GM18951 (cell line): Measurements from ENCODE around the gene SERPINA9.
"Not testable (repeated sequence)": the region's sequence is repeated elsewhere in the genome, so short reads cannot be mapped to it uniquely, and the experiment has no call there.

Experiments used
- POLR2A ChIP-seq: IDR thresholded peaks from 4 replicates; pipeline ENCODE4 v1.6.1; 2011; ENCODE audit warnings: mild to moderate bottlenecking; ENCODE audit not compliant: insufficient read length, insufficient read depth; ENCODE audit errors: extremely low read depth
- in situ Hi-C: fragments of 300-500 bp; cut with MboI; formaldehyde crosslinking; loops from one replicate; pipeline ENCODE4 v1.12.0; 2022; ENCODE audit warnings: low sequenced_read_pairs, mixed read lengths, inconsistent platforms; ENCODE audit not compliant: unreplicated experiment

The SERPINA9 gene

GRCh38 chr14:94501588-94502516, 25.9 kb upstream of the SERPINA9 start:
- in situ Hi-C loops, result no loop called here

DNA sequence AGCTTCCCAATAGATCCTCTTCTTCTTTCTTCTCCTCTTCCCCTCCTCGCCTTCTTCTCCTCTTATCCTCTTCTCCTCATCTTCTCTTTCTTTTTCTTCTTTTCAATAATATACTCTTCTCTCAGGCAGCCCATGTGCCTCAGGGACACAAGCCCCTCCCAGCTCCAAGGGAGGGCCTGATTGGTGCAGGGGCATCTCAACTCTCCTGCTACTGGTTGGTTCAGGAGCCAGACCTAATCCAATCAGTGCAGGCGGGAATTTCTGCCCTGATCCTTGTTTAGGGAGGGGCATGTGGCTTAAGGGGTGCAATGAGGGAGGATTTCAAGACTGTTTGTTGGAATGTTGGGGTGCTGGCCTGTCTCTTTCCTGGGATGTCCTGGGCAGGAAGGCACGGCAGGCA, 24.3 kb upstream of the SERPINA9 start:
- in situ Hi-C loops, result no loop called here
- no peak for TF ChIP-seq POLR2A

More at GRCh38 chr14:94501588-94502516, 25.9 kb upstream of the SERPINA9 start:
- TF ChIP-seq POLR2A, result no peak

DNA sequence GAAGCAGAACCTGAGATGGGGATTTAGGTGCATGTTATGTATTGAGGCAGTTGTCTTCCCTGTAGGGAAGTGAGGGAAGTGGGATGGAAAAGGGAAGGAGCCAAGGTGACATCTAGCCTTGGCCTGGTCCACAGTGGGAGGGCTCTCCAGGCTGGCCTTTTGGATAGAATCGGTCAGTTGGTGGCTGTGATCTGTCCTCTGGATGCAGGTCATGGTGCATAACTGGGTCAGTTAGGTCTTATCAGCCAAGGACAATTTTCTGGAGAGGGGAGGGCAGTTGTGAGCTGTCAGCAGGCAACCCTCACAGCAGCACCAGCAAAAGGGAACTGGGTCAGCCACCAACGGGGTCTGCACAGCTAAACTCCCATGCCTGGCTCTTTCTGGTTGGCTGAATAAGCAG, 23.7 kb upstream of the SERPINA9 start:
- TF ChIP-seq POLR2A, result no peak

DNA sequence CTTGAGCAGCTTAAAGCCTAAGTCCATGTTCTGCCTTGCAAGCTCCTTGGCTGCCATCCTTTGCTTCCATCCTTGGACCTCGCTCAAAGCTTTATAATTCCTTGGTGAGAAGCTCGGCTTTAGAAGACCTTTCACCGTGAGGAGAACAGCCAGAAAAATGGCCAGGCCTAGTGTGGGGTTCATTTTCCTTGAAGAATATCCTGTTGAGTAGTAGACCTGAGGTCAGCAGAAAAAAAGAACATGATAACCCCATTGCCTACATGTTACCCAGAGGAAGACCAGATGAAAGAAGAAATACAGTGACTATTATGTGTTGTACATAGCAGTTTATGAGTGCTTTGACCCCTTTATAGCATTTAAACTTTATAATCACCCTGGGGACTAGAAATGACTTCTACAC, 22.2 kb upstream of the SERPINA9 start:
- no peak for TF ChIP-seq POLR2A
- in situ Hi-C loops, result loop anchor here (10.0 kb wide), 1 partner anchor 193 kb away; no protein-coding TSS in a partner anchor

More for the DNA sequence above, 23.7 kb upstream of the SERPINA9 start:
- in situ Hi-C loops, result loop anchor here (10.0 kb wide), 1 partner anchor 195 kb away; no protein-coding TSS in a partner anchor

DNA sequence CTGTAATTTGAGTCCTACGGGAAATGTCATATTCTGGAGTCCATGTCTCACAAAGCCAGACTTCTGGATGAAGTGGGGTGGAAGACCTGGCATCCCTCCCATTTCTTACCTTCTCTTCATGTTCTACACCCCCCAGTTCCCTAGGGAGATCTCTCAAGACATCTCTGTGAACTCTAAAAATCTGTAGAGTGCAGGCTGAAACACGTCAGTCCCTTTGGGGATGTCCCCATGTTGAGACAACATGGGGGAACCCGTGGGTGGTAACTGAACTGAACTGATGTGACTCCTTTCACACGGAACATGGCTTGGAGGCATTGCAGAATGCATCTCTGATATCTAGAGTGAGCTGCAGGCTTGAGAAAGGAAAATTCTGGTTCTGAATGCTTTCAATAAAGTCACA, 18.1 kb upstream of the SERPINA9 start:
- no peak for TF ChIP-seq POLR2A
- in situ Hi-C loops, result loop anchor here (10.0 kb wide), 1 partner anchor 189 kb away; no protein-coding TSS in a partner anchor

GRCh38 chr14:94491511-94491910, 15.5 kb upstream of the SERPINA9 start:
- TF ChIP-seq POLR2A, result no peak
- in situ Hi-C loops, result loop anchor here (10.0 kb wide), 1 partner anchor 187 kb away; no protein-coding TSS in a partner anchor

DNA sequence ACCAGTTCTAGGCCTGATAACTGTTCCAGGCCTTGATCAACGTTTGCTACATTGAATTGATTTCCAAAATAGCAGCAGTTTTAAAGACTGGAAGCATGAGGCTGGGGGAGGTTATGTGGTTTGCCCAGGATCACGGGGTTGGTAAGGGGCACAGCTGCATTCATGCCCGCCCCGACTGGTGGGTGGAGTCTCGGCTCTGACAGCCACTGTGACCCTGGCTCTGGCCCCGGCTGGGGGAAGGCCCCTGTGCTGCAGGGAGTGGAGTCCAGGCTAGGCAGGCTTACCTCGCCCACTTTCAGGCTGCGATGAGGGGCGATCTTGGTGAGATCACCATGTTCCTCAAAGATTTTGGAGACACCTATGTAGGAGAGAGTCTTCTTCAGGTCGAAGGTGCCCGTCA, 13.3 kb upstream of the SERPINA9 start:
- TF ChIP-seq POLR2A, result no peak
- in situ Hi-C loops, result no loop called here

DNA sequence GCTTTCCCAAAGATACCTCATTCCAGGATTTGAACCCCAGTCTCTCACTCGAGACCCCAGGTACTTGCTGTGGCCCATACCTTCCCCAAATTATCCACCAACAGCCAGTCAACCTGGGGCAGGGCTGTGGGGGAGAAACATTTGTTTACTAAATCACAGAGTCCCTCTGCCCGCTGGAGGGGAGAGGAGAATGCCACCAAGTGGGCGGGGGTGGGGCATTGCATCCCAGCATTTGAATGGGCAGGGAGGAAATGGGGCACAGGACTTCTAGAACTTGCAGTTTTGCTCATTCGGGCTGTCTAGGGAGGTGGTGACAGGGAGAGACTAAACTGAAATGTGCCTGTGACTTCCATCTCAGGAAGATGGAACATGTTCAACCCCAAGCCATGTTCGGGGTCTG, 10.9 kb upstream of the SERPINA9 start:
- in situ Hi-C loops, result no loop called here
- TF ChIP-seq POLR2A, result no peak

GRCh38 chr14:94485944-94486841, 10.2 kb upstream of the SERPINA9 start:
- in situ Hi-C loops, result no loop called here
- no peak for TF ChIP-seq POLR2A

- TF ChIP-seq POLR2A, result no peak
- in situ Hi-C loops, result no loop called here
Observed at GRCh38 chr14:94484481-94484880, 8.5 kb upstream of the SERPINA9 start.

GRCh38 chr14:94483729-94484275, 7.8 kb upstream of the SERPINA9 start:
- no peak for TF ChIP-seq POLR2A
- in situ Hi-C loops, result no loop called here

DNA sequence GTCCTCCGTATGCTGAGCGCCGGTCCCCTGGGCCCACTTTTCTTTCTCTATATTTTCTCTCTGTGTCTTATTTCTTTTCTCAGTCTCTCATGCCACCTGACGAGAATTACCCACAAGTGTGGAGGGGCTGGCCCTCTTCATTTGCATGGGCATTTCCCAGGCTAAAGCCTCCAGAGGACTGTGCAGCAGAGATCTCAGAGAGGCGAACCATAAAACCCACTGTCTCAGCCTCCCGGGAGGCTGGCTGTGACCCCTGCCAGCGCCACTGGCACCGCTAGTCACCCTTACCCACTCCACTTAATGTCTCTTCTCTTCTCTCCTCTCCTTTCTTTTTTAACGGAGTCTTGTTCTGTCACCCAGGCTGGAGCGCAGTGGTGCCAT, 7.1 kb upstream of the SERPINA9 start:
- in situ Hi-C loops, result no loop called here
- TF ChIP-seq POLR2A, result no peak

GRCh38 chr14:94482132-94483070, 6.4 kb upstream of the SERPINA9 start:
- in situ Hi-C loops, result not testable (repeated sequence)
